ENCODE measurements around the gene NDUFAF5. TPM values are rescaled to one million over a fixed set of nuclear protein-coding genes. Genes with fewer than 3 reads are reported as not detected.
A peak's percentile ranks its signal among the peaks of the same experiment; 100 is the strongest.

The NDUFAF5 gene
- total and polyA plus RNA-seq, 2 experiments from 2014 or later = 45.8 to 54.6 TPM

- Histone ChIP-seq H3K27ac (no peak overlapping the region), H3K4me1 (ENCODE audit: low read depth) (no peaks in the 10 kb centered on the region), H3K9me3 (ENCODE audit: low read depth) (no peaks in the 10 kb centered on the region), H3K36me3 (no peaks in the 10 kb centered on the region), H3K27me3 (peaks cover 4% of the 10 kb centered on the region), H3K4me3 (no peak overlapping the region)
- no peak for TF ChIP-seq CTCF (IDR thresholded peaks at IDR 0.05; ENCODE audit: low read depth, low read length)
- peak in 1 of 2 donors; percentile 26 for DNase-seq (ENCODE audit: low read depth in 1 of 2, low spot score in 1 of 2)
Measured at GRCh38 chr20:13839421-13840092, 54.7 kb downstream of the NDUFAF5 start.

- TF ChIP-seq CTCF (IDR thresholded peaks at IDR 0.05; ENCODE audit: low read depth, low read length) = no peak
- H3K4me1 ChIP-seq (ENCODE audit: low read depth) = no peaks in the 10 kb centered on the region
- no peaks in the 10 kb centered on the region for H3K36me3 ChIP-seq
- no peak for DNase-seq (ENCODE audit: low read depth in 1 of 2, low spot score in 1 of 2)
- H3K27ac ChIP-seq = no peak overlapping the region
- H3K9me3 ChIP-seq (ENCODE audit: low read depth) = no peaks in the 10 kb centered on the region
- H3K4me3 ChIP-seq = no peak overlapping the region
- peaks cover 4% of the 10 kb centered on the region for H3K27me3 ChIP-seq
Measured at GRCh38 chr20:13840093-13840465, 55.3 kb downstream of the NDUFAF5 start.

GRCh38 chr20:13841206-13841605, 56.4 kb downstream of the NDUFAF5 start:
- H3K27ac ChIP-seq = no peak overlapping the region
- H3K9me3 ChIP-seq (ENCODE audit: low read depth) = no peaks in the 10 kb centered on the region
- no peak for TF ChIP-seq CTCF (IDR thresholded peaks at IDR 0.05; ENCODE audit: low read depth, low read length)
- DNase-seq (ENCODE audit: low read depth in 1 of 2, low spot score in 1 of 2) = no peak
- H3K27me3 ChIP-seq = peaks cover 4% of the 10 kb centered on the region
- no peaks in the 10 kb centered on the region for H3K36me3 ChIP-seq
- no peaks in the 10 kb centered on the region for H3K4me1 ChIP-seq (ENCODE audit: low read depth)
- no peak overlapping the region for H3K4me3 ChIP-seq

GRCh38 chr20:13844296-13844695, 59.5 kb downstream of the NDUFAF5 start:
- DNase-seq (ENCODE audit: low read depth in 1 of 2, low spot score in 1 of 2) = no peak
- Histone ChIP-seq H3K27me3 (peaks cover 4% of the 10 kb centered on the region), H3K27ac (no peak overlapping the region), H3K4me1 (ENCODE audit: low read depth) (no peaks in the 10 kb centered on the region), H3K4me3 (no peak overlapping the region), H3K36me3 (no peaks in the 10 kb centered on the region), H3K9me3 (ENCODE audit: low read depth) (no peaks in the 10 kb centered on the region)
- TF ChIP-seq CTCF (IDR thresholded peaks at IDR 0.05; ENCODE audit: low read depth, low read length) = no peak

- Histone ChIP-seq H3K9me3 (ENCODE audit: low read depth) (no peaks in the 10 kb centered on the region), H3K36me3 (no peaks in the 10 kb centered on the region), H3K4me3 (no peak overlapping the region), H3K27ac (no peak overlapping the region), H3K27me3 (no peaks in the 10 kb centered on the region), H3K4me1 (ENCODE audit: low read depth) (no peaks in the 10 kb centered on the region)
- no peak for DNase-seq (ENCODE audit: low read depth in 1 of 2, low spot score in 1 of 2)
- no peak for TF ChIP-seq CTCF (IDR thresholded peaks at IDR 0.05; ENCODE audit: low read depth, low read length)
Measured at GRCh38 chr20:13851279-13851678, 66.5 kb downstream of the NDUFAF5 start.
